ENCODE measurements around the gene TTC34.
"Not testable (repeated sequence)": the region's sequence is repeated elsewhere in the genome, so short reads cannot be mapped to it uniquely, and the experiment has no call there.

Gene TTC34

DNA sequence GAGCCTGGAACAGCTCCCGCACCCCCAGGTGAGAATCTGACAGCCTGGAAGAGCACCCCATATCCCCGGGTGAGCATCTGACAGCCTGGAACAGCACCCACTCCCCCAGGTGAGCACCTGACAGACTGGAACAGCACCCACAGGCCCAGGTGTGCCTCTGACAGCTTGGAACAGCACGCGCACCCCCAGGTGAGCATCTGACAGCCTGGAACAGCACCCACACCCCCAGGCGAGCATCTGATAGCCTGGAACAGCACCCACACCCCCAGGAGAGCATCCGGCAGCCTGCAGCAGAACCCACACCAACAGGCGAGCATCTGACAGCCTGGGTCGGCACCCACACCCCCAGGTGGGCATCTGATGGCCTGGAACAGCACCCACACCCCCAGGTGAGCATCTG lies 141.7 kb downstream of the TTC34 start:
- DNase-seq: not testable (repeated sequence)

DNA sequence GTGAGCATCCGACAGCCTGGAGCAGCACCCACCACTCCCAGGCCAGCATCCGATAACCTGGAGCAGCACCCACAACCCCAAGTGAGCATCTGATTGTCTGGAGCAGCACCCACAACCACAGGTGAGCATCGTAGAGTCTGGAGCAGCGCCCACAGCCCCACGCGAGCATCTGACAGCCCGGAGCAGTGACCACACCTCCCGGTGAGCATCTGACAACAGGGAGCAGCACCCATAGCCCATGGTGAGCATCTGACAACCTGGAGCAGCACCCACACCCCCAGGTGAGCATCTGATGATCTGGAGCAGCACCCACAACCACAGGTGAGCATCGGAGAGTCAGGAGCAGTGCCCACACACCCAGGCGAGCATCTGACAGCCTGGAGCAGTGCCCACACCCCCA lies 143.6 kb downstream of the TTC34 start:
- DNase-seq: not testable (repeated sequence)

DNA sequence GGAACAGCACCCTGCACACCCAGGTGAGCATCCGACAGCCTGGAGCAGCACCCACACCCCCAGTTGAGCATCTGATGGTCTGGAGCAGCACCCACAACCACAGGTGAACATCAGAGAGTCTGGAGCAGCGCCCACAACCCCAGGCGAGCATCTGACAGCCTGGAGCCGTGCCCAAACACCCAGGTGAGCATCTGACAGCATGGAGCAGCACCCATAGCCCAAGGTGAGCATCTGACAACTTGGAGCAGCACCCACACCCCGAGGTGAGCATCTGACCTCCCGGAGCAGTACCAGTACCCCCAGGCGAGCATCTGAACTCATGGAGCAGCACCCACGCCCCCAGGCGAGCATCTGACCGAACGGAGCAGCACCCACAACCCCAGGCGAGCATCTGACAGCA lies 144.4 kb downstream of the TTC34 start:
- not testable (repeated sequence) for DNase-seq

DNA sequence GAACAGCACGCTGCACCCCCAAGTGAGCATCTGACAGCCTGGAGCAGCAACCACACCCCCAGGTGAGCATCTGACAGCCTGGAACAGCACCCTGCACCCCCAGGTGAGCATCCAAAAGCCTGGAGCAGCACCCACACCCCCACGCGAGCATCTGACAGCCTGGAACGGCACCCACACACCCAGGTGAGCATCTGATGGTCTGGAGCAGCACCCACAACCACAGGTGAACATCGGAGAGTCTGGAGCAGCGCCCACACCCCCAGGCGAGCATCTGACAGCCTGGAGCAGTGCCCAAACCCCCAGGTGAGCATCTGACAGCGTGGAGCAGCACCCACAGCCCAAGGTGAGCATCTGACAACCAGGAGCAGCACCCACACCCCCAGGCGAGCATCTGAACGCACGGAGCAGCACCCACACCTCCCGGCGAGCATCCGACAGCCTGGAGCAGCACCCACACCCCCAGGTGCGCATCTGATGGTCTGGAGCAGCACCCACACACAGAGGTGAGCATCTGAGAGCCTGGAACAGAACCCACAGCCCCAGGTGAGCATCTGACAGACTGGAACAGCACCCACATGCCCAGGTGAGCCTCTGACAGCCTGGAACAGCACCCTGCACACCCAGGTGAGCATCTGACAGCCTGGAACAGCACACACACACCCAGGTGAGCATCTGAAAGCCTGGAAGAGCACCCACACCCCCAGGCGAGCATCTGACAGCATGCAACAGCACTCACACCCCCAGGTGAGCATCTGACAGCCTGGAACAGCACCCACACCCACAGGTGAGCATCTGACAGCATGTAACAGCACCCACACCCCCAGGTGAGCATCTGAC lies 145.7 kb downstream of the TTC34 start:
- not testable (repeated sequence) for DNase-seq

DNA sequence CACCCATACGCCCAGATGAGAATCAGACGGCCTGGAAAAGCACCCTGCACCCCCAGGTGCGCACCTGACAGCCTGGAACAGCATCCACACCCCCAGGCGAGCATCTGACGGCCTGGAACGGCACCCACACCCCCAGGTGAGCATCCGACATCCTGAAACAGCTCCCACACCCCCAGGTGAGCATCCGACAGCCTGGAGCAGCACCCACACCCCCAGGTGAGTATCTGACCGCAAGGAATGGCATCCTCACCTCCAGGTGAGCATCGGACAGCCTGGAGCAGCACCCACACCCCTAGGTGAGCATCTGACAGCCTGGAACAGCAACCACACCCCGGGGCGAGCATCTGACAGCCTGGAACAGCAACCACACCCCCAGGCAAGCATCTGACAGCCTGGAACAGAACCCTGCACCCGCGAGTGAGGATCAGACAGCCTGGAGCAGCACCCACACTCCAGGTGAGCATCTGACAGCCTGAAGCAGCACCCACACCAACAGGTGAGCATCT lies 147.0 kb downstream of the TTC34 start:
- peak in 1 of 3 donors; percentile 33 for DNase-seq

DNA sequence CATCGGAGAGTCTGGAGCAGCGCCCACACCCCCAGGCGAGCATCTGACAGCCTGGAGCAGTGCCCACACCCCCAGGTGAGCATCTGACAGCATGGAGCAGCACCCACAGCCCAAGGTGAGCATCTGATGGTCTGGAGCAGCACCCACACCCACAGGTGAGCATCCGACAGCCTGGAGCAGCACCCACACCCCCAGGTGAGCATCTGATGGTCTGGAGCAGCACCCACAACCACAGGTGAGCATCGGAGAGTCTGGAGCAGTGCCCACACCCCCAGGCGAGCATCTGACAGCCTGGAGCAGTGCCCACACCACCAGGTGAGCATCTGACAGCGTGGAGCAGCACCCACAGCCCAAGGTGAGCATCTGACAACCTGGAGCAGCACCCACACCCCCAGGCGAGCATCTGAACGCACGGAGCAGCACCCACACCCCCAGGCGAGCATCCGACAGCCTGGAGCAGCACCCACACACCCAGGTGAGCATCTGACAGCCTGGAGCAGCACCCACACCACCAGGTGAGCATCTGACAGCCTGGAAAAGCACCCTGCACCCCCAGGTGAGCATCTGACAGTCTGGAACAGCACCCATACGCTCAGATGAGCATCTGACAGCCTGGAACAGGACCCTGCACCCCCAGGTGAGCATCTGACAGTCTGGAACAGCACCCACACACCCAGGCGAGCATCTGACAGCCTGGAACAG lies 147.6 kb downstream of the TTC34 start:
- DNase-seq: not testable (repeated sequence)

DNA sequence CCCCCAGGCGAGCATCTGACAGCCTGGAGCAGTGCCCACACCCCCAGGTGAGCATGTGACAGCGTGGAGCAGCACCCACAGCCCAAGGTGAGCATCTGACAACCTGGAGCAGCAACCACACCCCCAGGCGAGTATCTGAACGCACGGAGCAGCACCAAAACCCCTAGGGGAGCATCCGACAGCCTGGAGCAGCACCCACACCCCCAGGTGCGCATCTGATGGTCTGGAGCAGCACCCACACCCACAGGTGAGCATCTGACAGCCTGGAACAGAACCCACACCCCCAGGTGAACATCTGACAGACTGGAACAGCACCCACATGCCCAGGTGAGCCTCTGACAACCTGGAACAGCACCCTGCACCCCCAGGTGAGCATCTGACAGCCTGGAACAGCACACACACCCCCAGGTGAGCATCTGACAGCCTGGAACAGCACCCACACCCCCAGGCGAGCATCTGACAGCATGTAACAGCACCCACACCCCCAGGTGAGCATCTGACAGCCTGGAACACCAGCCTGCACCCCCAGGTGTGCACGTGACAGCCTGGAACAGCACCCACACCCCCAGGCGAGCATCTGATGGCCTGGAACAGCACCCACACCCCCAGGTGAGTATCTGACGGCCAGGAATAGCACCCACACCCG lies 148.4 kb downstream of the TTC34 start:
- DNase-seq: not testable (repeated sequence)

DNA sequence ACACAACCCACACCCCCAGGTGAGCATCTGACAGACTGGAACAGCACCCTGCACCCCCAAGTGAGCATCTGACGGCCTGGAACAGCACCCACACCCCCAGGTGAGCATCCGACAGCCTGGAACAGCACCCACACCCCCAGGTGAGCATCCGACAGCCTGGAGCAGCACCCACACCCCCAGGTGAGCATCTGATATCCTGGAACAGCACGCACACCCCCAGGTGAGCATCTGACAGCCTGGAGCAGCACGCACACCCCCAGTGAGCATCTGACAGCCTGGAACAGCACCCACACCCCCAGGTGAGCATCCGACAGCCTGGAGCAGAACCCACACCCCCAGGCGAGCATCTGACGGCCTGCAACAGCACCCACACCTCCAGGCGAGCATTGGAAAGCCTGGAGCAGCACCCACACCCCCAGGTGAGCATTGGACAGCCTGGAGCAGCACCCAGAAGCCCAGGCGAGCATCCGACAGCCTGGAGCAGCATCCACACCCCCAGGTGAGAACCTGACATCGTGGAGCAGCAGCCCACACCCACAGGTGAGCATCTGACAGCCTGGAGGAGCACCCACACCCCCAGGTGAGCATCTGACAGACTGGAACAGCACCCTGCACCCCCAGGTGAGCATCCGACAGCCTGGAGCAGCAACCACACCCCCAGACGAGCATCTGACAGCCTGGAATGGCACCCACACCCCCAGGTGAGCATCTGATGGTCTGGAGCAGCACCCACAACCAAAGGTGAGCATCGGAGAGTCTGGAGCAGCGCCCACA lies 149.2 kb downstream of the TTC34 start:
- not testable (repeated sequence) for DNase-seq

DNA sequence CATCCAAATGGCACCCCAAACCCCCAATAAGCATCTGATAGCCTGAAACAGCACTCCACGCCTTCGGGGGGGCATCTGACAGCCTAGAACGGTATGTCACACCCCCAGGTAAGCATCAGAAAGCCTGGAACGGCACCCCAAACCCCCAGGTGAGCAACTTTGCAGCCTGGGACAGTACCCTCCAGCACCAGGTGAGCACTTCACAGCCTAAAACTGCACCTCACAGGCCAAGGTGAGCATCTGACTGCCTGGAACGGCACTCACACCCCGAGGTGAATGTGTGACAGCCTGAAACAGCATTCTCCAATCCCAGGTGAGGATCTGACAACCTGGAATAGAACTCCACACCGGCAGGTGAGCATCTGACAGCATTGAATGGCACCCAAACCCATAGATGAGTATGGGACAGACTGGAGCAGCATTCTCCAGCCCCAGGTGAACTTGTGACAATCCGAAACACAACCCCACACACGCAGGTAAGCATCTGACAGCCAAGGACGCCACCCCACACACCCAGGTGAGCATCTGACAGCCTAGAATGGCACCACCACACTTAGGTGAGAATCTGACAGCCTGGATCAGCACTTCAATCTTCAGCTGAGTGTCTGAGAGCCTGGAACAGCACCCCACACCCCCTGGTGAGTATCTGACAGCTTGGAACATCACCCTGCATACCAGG lies 150.4 kb downstream of the TTC34 start:
- no peak for DNase-seq

DNA sequence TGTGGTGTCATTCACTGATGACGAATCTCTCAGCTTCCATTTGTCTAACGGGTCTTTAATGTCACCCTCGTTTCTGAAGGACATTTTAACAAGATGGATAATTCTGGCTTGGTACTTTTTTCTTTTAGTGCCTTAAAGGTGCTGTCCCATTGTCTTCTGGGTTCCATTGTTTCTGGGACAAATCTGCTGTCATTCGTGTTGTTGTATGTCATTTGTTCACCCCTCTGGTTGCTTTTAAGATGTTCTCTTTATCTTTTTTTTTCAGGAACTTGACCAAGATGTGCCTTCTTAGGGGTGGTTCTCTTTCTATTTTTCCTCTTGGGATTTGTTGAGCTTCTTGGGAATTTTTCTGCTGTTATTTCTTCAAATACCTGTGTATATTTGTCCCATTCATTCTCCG lies 154.7 kb downstream of the TTC34 start:
- DNase-seq: no peak

DNA sequence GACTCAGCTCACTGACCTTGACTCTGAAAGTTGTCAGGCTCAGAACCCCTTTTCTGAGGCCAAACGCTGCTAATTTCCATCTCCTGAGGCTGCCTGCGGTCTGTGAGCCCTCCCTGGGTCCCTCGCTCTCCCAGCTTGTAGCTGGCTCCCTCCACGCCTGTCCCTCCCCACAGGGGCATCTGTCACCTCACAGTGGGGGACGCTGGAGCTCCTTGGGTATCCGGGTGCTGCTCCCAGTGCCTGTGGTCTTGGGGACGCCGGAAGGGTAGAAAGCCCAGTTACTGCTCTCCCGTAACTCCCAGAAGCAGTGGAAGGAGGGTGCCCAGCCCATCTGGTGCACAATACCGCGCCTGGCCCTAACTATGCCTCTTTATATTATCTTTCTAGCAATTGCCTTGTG lies 155.7 kb downstream of the TTC34 start:
- DNase-seq: no peak

DNA sequence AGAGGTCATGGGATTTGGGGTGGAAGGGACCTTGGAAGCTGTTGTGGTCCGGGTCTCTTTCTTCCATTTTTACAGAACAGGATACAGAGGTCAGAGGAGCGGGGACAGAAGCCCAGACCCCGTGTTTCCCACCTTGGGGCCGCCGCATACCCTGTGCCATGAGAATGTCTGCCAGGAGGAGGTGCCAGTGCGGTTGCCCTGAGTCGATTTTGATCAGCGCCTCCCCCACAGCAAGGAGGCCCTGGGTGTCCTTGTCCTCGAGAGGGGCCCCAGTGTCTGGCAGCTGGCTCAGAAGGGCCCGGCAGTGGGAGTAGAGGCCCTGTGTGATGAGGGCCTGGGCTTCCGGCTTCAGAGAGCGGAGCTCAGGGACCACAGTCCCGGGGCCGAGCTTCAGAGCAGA lies 156.3 kb downstream of the TTC34 start:
- no peak for DNase-seq

DNA sequence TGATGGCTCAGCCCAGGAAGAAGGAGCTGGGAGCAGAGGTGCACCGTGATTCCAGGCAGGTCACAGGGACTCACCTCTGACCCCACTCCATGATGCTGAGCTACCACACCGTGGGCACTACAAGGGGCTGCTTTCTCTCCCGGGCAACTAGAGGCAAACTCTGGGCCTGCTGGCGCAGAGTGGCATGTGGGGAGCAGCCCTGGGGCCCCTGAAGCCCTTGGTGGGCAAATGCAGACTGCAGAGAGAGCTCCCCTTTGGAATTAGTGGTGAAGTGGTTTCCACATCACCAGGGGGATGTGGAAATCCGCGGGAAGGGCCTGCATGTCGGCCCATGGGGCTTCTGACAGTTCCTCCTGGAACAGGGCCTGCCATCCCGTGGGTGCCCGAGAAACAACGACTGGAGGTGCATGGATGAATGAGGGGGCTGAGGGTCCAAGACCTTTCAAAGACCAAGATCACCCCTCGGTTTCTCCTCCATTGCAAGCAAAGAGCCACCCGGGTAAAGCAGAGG lies 156.8 kb downstream of the TTC34 start:
- DNase-seq: no peak

DNA sequence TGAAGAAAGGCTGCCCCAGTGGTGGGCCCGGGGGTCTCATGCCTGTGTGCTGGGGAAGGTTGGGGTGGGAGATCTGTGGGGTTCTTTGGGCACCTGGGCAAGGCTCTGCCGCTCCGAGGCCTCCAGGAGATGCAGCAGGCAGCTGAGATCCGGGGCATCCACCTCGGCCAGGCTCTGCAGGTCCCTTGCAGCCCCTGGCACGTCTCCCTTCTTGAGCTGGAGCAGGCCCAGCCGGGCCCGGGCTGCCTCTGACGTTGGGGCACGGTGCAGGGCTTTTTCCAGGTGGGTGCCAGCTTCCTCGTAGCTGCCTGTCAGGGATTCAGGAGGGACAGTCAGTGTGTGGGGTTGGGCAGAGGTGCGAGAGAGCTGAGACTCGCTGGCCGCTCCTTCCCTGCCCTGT lies 157.3 kb downstream of the TTC34 start:
- DNase-seq: no peak

DNA sequence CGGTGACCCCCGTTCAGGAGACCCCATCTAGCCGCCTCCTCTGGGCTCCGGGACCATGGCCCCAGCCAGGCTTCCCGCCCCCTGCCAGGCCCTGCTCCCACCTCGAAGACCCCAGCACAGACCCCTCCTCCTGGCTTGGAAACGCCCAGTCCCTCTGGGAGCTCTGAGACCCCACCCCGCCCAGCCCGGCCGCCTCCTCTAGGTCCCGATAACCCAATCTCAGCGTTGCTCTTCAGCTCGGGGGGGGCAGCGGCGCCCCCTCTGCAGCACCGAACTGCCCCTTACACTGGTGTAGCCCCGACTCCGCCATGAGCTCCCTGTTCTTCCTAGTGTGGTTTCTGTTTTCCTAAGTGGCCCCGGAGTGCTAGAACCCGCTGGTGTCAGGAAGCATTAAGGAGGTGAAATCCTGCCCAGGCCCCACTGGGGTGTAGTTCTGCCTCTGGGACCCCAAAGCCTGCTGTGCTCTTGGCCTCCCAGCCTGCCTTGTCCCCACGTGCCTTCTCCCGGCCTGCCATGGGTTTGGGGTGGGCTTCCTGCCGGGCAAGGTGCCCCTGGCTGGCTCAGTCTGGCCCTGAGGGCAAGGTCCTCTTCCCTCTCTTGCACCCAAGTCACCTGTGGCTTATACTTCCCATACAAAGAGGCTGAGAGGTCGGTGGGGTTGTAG lies 157.9 kb downstream of the TTC34 start:
- no peak for DNase-seq

DNA sequence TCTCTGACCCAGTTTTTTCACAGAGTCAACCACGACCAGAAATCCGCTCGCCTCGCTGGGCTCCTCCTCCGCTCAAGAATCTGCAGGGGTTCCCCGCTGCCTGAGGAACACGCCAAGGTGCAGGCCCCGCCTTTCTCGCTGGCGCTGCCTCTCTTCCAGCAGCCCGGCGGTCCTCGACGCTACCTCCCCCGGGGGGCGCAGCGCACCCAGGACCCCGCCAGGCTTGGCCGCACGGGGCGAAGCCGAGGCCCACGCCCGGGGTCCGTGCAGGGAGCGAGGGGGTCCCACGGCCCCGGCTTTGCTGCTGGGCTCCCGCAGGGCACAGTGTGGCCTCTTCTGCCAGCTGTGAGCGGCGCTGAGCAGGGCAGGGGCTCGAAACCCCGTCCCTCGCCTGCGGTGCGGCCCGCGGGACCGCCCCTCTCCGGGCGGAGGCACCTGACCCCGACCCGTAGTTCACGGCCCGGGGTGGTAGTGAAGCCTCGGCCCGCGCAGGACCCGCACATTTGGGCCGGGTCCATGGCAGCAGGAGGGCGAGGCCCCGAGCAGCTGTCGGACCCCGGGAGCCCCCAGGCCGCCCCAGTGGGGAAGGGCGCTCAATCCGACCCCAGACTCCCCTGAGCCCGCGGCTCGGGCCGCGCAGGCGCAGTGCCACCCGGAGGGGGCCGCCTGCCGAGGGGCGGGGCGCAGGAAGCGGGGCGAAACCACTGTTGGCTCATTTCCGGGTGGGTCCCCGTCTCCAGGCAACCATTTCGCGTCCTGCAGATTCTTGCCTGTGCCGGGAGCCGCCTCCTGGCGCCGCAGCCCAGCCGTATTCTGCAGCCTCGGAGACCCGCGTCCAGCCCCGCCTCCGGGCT lies 158.7 kb downstream of the TTC34 start:
- peak; percentile 90 to 95 (median 95) for DNase-seq

DNA sequence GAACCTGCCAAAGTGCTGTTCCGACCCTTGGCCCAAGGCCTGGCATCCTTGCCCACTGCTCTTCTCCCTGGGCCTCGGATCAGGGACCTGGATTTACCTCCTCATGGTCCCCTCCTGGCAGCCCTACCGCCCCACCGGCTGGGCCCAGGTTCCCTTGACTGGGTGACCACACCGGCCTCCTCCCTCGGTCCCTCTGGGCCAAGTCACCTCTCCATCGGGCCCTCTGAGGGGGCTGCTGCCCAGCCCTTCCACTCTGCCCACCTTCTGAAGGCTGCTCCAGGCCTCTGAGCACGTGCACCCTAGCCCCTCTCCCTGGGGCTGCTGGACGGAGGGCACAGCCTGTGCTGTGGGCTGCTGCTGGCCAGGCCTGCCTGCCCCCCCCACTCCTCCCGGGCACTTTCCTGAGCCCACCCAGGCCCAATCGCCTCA lies 159.3 kb downstream of the TTC34 start:
- no peak for DNase-seq

DNA sequence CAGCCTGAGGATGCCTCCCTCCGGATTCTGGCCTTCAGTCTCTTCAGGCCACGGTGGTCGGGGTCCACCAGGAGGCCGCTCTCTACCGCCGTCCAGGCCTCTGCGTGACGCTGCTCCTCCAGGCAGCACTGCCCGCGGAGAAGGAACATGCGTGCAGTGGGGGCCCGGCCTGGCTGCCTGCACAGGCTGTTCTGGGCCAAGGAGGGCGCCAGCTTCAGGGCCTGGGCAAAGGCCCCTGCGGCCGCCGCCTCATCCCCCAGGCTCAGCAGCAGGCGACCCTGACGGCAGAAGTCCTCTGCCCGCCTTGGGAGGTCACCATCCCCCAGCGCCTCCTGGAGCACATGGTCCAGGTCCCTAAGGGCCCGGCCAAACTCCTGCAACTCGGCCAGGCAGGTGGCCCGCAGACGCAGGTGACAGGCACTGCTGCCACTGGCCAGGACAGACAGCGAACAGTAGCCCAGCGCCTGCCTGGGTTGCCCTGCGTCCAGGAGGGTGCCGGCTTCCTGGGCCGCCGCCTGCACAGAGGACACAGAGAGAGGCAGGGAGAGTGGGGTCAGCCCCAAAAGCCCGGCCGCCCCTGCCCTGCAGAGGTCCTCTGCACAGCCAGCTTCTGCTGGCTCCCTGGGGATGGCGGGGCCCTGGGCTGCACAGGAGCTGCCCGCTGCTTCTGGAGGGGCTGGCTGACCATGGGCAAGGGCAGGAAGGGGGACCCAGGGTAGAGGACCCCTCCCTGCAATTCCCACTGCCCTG lies 159.9 kb downstream of the TTC34 start:
- DNase-seq: no peak

DNA sequence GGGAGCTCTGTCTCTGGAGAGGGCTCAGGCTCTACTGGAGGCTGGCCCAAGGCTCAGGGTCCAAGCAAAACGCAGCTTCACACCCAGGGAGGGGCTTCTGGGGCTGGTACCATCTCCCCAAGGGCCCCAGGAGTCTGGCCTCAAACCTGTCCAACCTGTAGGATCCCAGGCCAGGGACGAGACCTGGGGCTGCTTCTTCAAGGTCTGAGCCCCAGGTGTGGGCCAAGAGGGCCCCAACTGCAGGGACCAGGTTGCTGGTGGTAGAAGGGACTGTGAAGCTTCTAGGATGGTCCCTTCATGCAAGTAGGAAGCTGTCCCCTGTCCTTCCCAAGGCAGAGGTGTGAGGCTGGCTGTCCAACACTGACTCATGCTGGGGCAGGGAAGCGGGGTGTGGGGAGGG lies 160.9 kb downstream of the TTC34 start:
- no peak for DNase-seq
